Lung microvascular endothelial cell (primary cell): ENCODE data around the gene KY. TPM values are rescaled to one million over a fixed set of nuclear protein-coding genes. Genes with fewer than 3 reads are reported as not detected.
A peak's percentile ranks its signal among the peaks of the same experiment; 100 is the strongest.

Experiments
- DNase-seq, 2 donors: peaks; one replicate each; pipeline versions ENCODE4 v3.0.0 to v3.0.0-alpha.2; 2010; ENCODE audit warnings: low read depth in 2 of 2
- total RNA-seq: library from RNA; depleted of rRNA; stranded (reverse); fragments of >200 nt; gene quantifications from 2 replicates; pipeline ENCODE4 v1.2.1, GENCODE V29; 2014

KY gene, protein sequence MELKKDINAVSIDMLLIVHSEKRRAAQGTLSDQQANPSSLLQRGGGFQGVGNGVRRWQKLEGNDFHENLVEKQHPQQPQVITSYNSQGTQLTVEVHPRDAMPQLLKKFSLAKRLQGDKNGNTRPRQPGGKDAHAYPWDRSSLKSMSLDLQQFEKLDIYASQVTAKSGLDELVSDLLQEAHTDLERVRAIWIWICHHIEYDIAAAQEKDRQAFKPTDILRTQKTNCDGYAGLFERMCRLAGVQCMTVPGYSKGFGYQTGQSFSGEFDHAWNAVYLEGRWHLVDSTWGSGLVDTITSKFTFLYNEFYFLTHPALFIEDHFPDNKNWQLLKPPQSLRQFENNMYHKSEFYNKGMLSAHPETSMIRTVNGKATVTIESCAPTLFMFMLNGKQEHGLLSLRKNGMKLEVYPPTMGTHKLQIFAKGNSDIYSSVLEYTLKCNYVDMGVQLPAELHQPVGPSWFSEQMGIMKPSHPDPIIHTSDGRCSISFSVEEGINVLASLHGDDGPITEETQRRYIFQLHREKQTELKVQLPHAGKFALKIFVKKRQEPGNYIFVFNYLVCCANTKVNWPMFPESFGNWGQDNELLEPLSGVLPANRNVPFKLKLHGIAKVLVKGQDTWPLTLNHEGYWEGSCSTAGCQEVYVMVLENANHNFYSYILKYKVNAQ
- not detected in 2 replicates for total RNA-seq

DNA sequence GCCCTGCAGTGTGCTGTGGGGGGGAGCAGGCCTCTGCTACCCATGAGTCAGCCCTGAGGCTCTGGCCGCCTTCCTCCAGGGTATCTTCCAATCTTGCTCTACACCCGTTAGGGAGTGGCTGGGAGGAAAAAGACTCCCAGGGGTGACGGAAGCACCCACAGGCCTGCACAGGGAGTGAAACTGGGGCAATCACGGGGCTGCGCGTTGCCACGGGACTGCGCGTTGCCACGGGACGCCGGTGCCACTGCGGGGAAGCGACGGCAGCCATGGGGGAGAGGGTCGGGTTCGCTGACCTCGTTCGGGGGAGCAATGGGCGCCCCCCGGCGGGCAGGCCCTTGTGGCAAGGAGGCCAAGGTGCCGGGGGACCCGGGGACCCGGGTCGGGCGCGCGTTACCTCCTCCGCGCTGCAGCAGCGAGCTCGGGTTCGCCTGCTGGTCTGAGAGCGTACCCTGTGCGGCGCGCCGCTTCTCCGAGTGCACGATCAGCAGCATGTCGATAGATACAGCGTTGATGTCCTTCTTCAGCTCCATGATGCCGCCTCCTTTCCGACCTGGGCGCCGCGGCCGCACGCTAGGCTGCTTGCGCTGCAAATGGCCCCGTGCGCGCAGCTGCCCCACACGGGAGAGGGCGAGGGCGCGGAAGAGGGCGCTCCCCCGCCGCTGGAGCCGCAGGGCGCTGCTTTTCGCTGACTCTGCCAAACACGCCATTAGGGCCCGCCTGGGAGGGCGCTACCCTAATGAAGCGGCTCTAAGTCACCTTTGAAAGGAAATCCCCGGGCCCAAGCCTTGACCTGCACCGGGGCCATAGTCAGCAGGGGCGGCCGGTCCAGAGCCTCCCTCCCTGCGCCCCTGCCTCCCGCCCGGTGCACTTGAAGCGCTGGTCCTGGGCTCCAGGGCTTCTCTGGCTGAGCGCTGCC is at the start of gene KY:
Gene KY, minus strand, starts transcription at position 592 of the 916 bp plus-strand sequence. Its CDS starts 62 bp downstream, at position 530.
- peak; percentile 9 to 16 for DNase-seq

GRCh38 chr3:134699721-134700120 is 48.9 kb upstream of the KY start:
- DNase-seq: no peak

GRCh38 chr3:134699141-134699711 is 48.4 kb upstream of the KY start:
- no peak for DNase-seq

- no peak for DNase-seq
These were observed 47.2 kb upstream of the KY start for GRCh38 chr3:134697830-134698689.

DNA sequence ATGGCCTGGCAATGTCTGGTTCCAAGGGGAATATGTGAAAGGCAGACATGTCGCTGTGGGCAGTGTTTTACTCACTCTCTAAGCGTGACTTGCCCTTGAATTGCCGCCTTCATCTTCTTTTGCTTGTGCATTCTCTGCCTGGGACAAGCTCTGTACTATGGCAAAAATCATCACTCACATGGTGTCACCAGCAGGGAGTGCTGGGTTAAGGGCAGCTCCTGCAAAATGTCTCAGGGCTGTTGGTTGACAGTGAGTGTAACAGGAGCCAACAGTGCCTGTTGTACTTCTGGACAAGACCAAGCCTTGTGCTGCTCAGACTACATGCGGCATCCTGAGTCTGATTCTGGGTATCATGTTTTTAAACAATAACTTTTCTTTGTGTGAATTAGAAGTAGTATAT is 45.3 kb upstream of the KY start:
- no peak for DNase-seq

DNA sequence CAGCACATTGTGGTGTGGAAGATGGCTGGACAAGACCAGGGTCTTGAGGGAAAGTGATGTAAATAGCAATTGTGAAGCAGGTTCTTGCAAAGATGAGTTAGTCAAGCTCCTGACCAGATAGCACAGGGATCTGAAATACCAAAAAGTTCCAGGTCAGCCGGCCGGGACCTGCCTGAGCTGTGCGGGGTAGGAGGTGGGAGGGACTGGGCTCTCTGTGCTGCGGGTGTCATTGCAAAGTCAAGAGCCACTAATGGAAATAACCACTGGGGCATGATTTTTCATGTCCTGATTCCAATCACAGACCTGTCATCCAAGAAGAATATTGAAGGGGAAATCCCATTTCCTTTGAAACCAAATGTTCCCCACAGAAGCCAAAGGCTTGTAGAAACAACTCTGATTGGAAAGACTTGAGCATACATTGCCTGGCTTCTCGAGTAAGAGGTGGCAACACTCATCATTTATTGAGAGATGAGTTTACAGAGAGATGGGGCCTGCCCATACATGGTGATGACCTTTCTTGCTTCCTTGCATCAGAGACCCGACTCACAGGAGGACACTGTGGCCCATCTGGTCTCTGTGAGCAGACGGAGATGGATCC is 44.2 kb upstream of the KY start:
- DNase-seq: no peak

- no peak for DNase-seq
These were observed 43.6 kb upstream of the KY start for GRCh38 chr3:134694466-134694865.

- no peak for DNase-seq
These were observed 43.0 kb upstream of the KY start for GRCh38 chr3:134693804-134694203.

DNA sequence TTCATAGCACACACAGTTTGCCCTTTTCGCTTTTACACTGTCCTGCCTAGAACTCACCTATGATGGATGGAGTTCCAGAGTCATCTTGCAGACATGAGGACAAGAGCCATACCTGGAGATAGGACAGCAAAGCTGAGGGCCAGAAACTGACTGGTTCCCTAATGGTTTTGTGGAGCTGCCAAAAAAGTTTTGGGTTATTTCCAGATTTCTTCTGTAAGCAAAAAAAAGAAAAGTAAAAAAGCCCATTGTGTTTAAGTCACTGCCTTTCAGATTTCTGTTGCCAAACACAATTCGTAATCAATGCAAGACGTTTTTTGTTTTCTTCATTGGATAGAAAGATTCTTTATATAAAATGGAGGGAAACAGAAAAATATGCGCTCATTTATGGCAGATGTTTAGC is 42.4 kb upstream of the KY start:
- DNase-seq: no peak

GRCh38 chr3:134690226-134690625 is 39.4 kb upstream of the KY start:
- no peak for DNase-seq

DNA sequence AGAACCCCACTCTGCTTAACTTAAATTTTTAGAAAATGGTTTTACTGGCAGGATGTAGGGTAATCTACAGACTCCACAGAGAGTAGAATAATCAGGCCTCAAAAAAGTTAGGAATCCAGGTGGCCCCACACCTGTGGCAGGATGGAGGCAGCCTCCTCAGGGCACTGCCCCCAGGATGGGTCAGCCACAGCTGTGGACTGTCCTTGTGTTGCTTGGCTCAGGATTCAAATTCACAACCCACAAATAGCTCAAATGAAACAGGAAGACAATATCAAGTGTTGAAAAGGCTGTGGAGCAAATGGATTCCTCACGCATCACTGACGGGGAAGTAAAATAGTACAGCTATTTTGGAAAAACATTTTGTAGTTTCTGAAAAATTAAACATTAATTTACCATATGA is 36.8 kb upstream of the KY start:
- no peak for DNase-seq

- DNase-seq: peak in 1 of 2 donors; percentile 14
These were observed 35.3 kb upstream of the KY start for GRCh38 chr3:134685929-134686802.

DNA sequence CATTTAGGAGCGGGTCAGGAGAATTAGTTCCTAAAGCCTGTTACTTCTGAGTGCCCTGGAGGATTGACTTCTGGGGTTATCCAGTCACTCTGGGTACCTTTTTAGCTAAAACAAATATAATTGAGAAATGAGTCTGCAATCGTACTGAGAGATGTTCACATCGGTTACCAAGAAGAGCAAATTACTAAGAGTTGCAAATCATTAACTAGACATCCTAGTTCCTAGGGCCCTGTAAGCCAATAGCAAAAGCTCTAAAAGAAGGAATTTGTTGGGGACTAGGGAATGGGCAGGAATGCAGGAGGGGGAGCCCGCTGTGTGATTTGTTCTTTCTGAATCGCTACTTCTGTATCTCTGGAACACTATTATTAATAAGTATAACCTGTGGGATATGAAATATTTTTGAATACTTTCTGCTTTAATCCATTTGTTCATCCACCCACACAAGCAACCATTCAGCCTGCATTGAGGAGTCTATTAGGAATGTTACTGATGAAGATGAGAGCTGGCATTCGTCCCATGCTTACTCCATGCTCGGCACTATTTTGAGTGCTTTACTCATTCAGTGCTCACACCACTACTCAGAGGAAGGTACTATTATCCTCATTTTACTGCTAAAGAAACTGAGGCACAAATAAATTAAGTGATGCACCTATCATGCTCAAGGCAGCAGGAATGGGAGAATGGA is 31.5 kb upstream of the KY start:
- no peak for DNase-seq

- no peak for DNase-seq
These were observed 30.7 kb upstream of the KY start for GRCh38 chr3:134681522-134681900.

DNA sequence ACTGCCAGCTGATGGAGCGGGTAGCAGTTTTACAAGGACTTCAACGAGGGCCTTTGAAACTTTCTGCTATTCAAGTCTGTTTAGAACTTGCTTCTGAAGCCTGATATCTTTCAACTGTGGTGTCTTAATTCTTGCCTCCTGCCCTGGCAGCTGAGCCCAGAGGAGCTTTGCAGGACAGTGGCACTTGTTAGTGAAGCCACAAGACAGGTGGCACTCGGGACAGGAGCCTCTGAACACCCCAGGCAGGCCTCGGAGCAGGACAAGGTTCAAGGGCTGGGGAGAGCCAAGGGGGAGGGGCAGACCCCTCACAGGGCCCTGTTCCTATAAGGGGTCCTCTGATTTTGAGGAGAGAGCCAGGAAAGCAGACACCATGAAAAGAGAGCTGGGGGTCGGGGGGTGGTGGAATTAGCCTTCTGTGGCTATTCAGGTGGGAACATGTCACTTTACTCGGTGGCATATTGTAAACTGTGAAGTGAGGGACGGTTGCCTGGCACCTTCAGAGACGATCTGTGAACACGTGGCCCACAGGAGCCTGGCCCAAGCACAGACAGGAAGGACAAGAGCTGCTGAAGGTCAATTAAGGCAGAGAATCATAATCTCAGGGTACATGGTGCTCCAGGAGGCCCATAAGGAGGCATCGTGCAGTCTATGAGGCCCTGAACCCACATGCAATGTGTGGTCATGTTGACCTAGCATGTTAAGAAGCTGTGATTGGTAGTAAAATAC is 30.1 kb upstream of the KY start:
- DNase-seq: no peak

GRCh38 chr3:134677987-134678308 is 27.1 kb upstream of the KY start:
- no peak for DNase-seq

- peak; percentile 16 to 24 for DNase-seq
These were observed 26.6 kb upstream of the KY start for GRCh38 chr3:134677196-134677986.
